SK-N-SH treated with all-trans-retinoic acid at 6 μM for 48 hours (cell line): ENCODE measurements around the gene ELAC2.

ENCODE experiments used
- BACH2 ChIP-seq: fragments of 250-450 bp; sonication (Bioruptor Pico); IDR thresholded peaks from 2 replicates; pipeline ENCODE4 v1.9.0; 2021; ENCODE audit warnings: mild to moderate bottlenecking, borderline replicate concordance
- ISL1 ChIP-seq: fragments of 250-450 bp; sonication (Bioruptor Pico); IDR thresholded peaks from 2 replicates; pipeline ENCODE4 v2.1.2; 2022; ENCODE audit warnings: mild to moderate bottlenecking, moderate library complexity
- TCF4 ChIP-seq: fragments of 250-450 bp; sonication (Bioruptor Pico); IDR thresholded peaks from 2 replicates; pipeline ENCODE4 v1.8.0; 2021; ENCODE audit warnings: mild to moderate bottlenecking, moderate library complexity, borderline replicate concordance

GRCh38 chr17:13038931-13039665 is 21.3 kb upstream of the ELAC2 start:
- TF ChIP-seq TCF4 (CRISPR knock-in tag), result no peak
- no peak for TF ChIP-seq ISL1 (CRISPR knock-in tag)
- TF ChIP-seq BACH2 (CRISPR knock-in tag), result no peak
